IMR-90 (cell line): Measurements from ENCODE around the gene RAD51B. TPM values are rescaled to one million over a fixed set of nuclear protein-coding genes. Genes with fewer than 3 reads are reported as not detected.

Experiments used
- ATAC-seq: fragments of 200-7000 bp; cut with Tn5 transposase; 2 replicates; pipeline ENCODE4 v1.9.1; 2020; ENCODE audit warnings: low read depth, mild to moderate bottlenecking, moderate library complexity
- BruUV-seq: library from RNA; stranded (reverse); fragments of 400-500 nt; replicated peaks from 2 replicates; lab custom pipeline; 2021; lab: Mats Ljungman, UMichigan
- CTCF ChIA-PET: fragments of 300-600 bp; formaldehyde crosslinking; extraction: SDS; loops from one replicate; lab custom pipeline; 2021; ENCODE audit warnings: antibody characterized with exemption; lab: Yijun Ruan, JAX
- POLR2A ChIA-PET: fragments of 300-600 bp; sonication (Branson Sonifier 250); formaldehyde crosslinking; loops from one replicate; lab custom pipeline; 2022; ENCODE audit warnings: antibody characterized with exemption; ENCODE audit not compliant: unreplicated experiment; lab: Charles Lee
- DNase-seq: peaks from one replicate; pipeline ENCODE4 v3.0.0; 2013
- H2AFZ ChIP-seq: replicated peaks from 2 replicates; pipeline ENCODE3; 2013; ENCODE audit warnings: low read length, mild to moderate bottlenecking; ENCODE audit not compliant: poor library complexity
- H2AK5ac ChIP-seq: 2 replicates; pipeline ENCODE4 v1.6.1; 2013; ENCODE audit warnings: low read depth, low read length, inconsistent platforms
- H2AK9ac ChIP-seq: replicated peaks from 2 replicates; pipeline ENCODE3; 2013; ENCODE audit warnings: mild to moderate bottlenecking, low read depth, low read length, moderate library complexity; ENCODE audit not compliant: poor library complexity
- H2BK120ac ChIP-seq: 2 replicates; pipeline ENCODE4 v1.6.1; 2013; ENCODE audit warnings: low read depth, low read length, inconsistent platforms
- H2BK15ac ChIP-seq: 3 replicates; pipeline ENCODE4 v1.6.1; 2013; ENCODE audit warnings: low read depth, low read length, inconsistent platforms
- H2BK20ac ChIP-seq: 2 replicates; pipeline ENCODE4 v1.6.1; 2013; ENCODE audit warnings: low read depth, mild to moderate bottlenecking, inconsistent platforms, low read length, moderate library complexity
- H2BK5ac ChIP-seq: 2 replicates; pipeline ENCODE4 v1.6.1; 2013; ENCODE audit warnings: mild to moderate bottlenecking, low read depth, low read length, inconsistent platforms; ENCODE audit not compliant: poor library complexity, severe bottlenecking
- H3K14ac ChIP-seq: replicated peaks from 2 replicates; pipeline ENCODE4 v1.6.1; 2013; ENCODE audit warnings: low read depth, low read length, inconsistent platforms
- H3K18ac ChIP-seq: 2 replicates; pipeline ENCODE4 v1.6.1; 2013; ENCODE audit warnings: low read depth, low read length, control low read depth
- H3K23ac ChIP-seq: 2 replicates; pipeline ENCODE4 v1.6.1; 2013; ENCODE audit warnings: low read depth, low read length, inconsistent platforms
- H3K27ac ChIP-seq: 2 replicates; pipeline ENCODE4 v1.5.1; 2013; ENCODE audit warnings: mild to moderate bottlenecking, control low read depth, low read length; ENCODE audit not compliant: insufficient read depth
- H3K27me3 ChIP-seq: 2 replicates; pipeline ENCODE4 v1.6.1; 2013; ENCODE audit warnings: low read length; ENCODE audit not compliant: control insufficient read depth, insufficient read depth
- H3K36me3 ChIP-seq: 2 replicates; pipeline ENCODE4 v1.6.1; 2013; ENCODE audit warnings: low read length, mixed read lengths; ENCODE audit not compliant: control insufficient read depth, insufficient read depth
- H3K4ac ChIP-seq: 2 replicates; pipeline ENCODE4 v1.6.1; 2013; ENCODE audit warnings: low read depth, low read length, inconsistent platforms
- H3K4me1 ChIP-seq: 2 replicates; pipeline ENCODE4 v1.6.1; 2013; ENCODE audit warnings: low read length, mixed read lengths; ENCODE audit not compliant: control insufficient read depth, insufficient read depth
- H3K4me2 ChIP-seq: 2 replicates; pipeline ENCODE4 v1.6.1; 2013; ENCODE audit warnings: low read depth, mild to moderate bottlenecking, control low read depth, low read length, moderate library complexity
- H3K4me3 ChIP-seq: 2 replicates; pipeline ENCODE4 v1.5.1; 2013; ENCODE audit warnings: low read depth, mild to moderate bottlenecking, control low read depth, low read length, moderate library complexity; ENCODE audit not compliant: insufficient read depth
- H3K56ac ChIP-seq: 2 replicates; pipeline ENCODE4 v1.6.1; 2013; ENCODE audit warnings: low read length, inconsistent platforms; ENCODE audit not compliant: insufficient read depth; ENCODE audit errors: extremely low read depth
- H3K79me1 ChIP-seq, 2 experiments: 2 replicates each; pipeline ENCODE4 v1.6.1; 2013; ENCODE audit warnings: low read length in 2 of 2, inconsistent platforms in 1 of 2, low read depth in 1 of 2
- H3K9ac ChIP-seq: 2 replicates; pipeline ENCODE4 v1.6.1; 2013; ENCODE audit warnings: low read depth, low read length, control low read depth
- H3K9me1 ChIP-seq: 2 replicates; pipeline ENCODE4 v1.6.1; 2013; ENCODE audit warnings: low read length, inconsistent platforms; ENCODE audit not compliant: insufficient read depth
- H3K9me3 ChIP-seq: 2 replicates; pipeline ENCODE4 v1.6.1; 2013; ENCODE audit warnings: low read length; ENCODE audit not compliant: control insufficient read depth, insufficient read depth
- H4K20me1 ChIP-seq: 2 replicates; pipeline ENCODE4 v1.6.1; 2013; ENCODE audit warnings: low read length, inconsistent platforms; ENCODE audit not compliant: insufficient read depth
- H4K5ac ChIP-seq: 2 replicates; pipeline ENCODE4 v1.6.1; 2013; ENCODE audit warnings: mild to moderate bottlenecking, low read depth, low read length, control low read depth
- H4K8ac ChIP-seq, 2 experiments: 2 replicates each; pipeline ENCODE4 v1.6.1; 2013; ENCODE audit warnings: low read depth in 2 of 2, low read length in 2 of 2, control low read depth in 1 of 2, inconsistent platforms in 1 of 2
- H4K91ac ChIP-seq: 2 replicates; pipeline ENCODE4 v1.6.1; 2013; ENCODE audit warnings: low read depth, low read length, inconsistent platforms; ENCODE audit not compliant: insufficient read depth
- BHLHE40 ChIP-seq: fragments of 150-350 bp; IDR thresholded peaks from 2 replicates; pipeline ENCODE4 v1.6.1; 2016; ENCODE audit warnings: mild to moderate bottlenecking, low read depth, low read length
- CEBPB ChIP-seq: IDR thresholded peaks from 2 replicates; pipeline ENCODE4 v1.6.1; 2012; ENCODE audit warnings: low read depth, low read length, improper control_type of control experiment
- CHD1 ChIP-seq: IDR thresholded peaks from 2 replicates; pipeline ENCODE4 v1.6.1; 2012; ENCODE audit warnings: low read depth, low read length, improper control_type of control experiment
- FOS ChIP-seq: fragments of 150-350 bp; IDR thresholded peaks from 2 replicates; pipeline ENCODE4 v1.6.1; 2016; ENCODE audit warnings: low read depth, low read length
- MAFK ChIP-seq: IDR thresholded peaks from 2 replicates; pipeline ENCODE4 v1.6.1; 2012; ENCODE audit warnings: low read depth, low read length, improper control_type of control experiment
- MAZ ChIP-seq: IDR thresholded peaks from 2 replicates; pipeline ENCODE4 v1.6.1; 2012; ENCODE audit warnings: low read depth, mild to moderate bottlenecking, low read length, improper control_type of control experiment, moderate library complexity, borderline replicate concordance
- NFE2L2 ChIP-seq: fragments of 150-350 bp; IDR thresholded peaks from 2 replicates; pipeline ENCODE4 v1.6.1; 2016; ENCODE audit warnings: low read depth, mild to moderate bottlenecking, low read length
- POLR2A ChIP-seq: IDR thresholded peaks from 2 replicates; pipeline ENCODE4 v1.6.1; 2012; ENCODE audit warnings: mild to moderate bottlenecking, low read depth, low read length
- RAD21 ChIP-seq: IDR thresholded peaks from 2 replicates; pipeline ENCODE4 v1.6.1; 2012; ENCODE audit warnings: low read length, improper control_type of control experiment
- RCOR1 ChIP-seq: IDR thresholded peaks from 2 replicates; pipeline ENCODE4 v1.6.1; 2012; ENCODE audit warnings: mild to moderate bottlenecking, low read length, improper control_type of control experiment; ENCODE audit not compliant: insufficient replicate concordance
- SMC3 ChIP-seq: fragments of 150-350 bp; IDR thresholded peaks from 2 replicates; pipeline ENCODE4 v1.6.1; 2016; ENCODE audit warnings: low read depth, mild to moderate bottlenecking, antibody characterized with exemption, low read length, moderate library complexity
- USF2 ChIP-seq: fragments of 150-350 bp; IDR thresholded peaks from 2 replicates; pipeline ENCODE4 v1.6.1; 2017; ENCODE audit warnings: mild to moderate bottlenecking, antibody characterized with exemption, low read length, low read depth
- WGBS, 2 experiments: methylation state at CpG; one replicate each; pipeline versions ENCODE4 v1.1.5 to v1.1.7; 2013; ENCODE audit warnings: missing lambda C conversion rate in 2 of 2; ENCODE audit not compliant: insufficient read length in 1 of 2; ENCODE audit errors: extremely low coverage in 2 of 2; 5-methylcytosine and 5-hydroxymethylcytosine counted together
- dilution Hi-C: fragments of 300-500 bp; cut with HindIII; formaldehyde crosslinking; loops from one replicate; pipeline ENCODE4 v1.14.3; 2018; ENCODE audit warnings: low sequenced_read_pairs; ENCODE audit not compliant: unreplicated experiment
- in situ Hi-C: fragments of 300-500 bp; cut with MboI; formaldehyde crosslinking; loops from 3 replicates; pipeline ENCODE4 v1.14.3; 2019; ENCODE audit warnings: low sequenced_read_pairs, inconsistent platforms, mixed read lengths
- intact Hi-C: fragments of 100-400 bp; cut with micrococcal nuclease; formaldehyde crosslinking; loops from 2 replicates; pipeline ENCODE4 v1.10.0; 2022
- polyA plus RNA-seq, 3 experiments: library from polyadenylated mRNA; depleted of rRNA; stranded (reverse); fragments of >200 nt; gene quantifications; 2 replicates each; pipeline ENCODE4 v1.2.3, GENCODE V29; 2012; ENCODE audit warnings: low replicate concordance in 1 of 3
- total RNA-seq: library from RNA; depleted of rRNA; stranded (reverse); fragments of >200 nt; gene quantifications from 2 replicates; pipeline ENCODE4 v1.2.3, GENCODE V29; 2012
- TF ChIP-seq, protein P1 (sequence below): conservative IDR thresholded peaks from 2 replicates; pipeline ENCODE4 v1.5.1; 2012; ENCODE audit warnings: mild to moderate bottlenecking, low read depth, low read length, improper control_type of control experiment
- TF ChIP-seq, protein P2 (sequence below): fragments of 150-350 bp; IDR thresholded peaks from 2 replicates; pipeline ENCODE4 v1.6.1; 2016; ENCODE audit warnings: low read depth, mild to moderate bottlenecking, low read length, moderate library complexity, borderline replicate concordance

The RAD51B gene
- total and polyA plus RNA-seq, 2 of the 4 experiments (the other 2 are of a cell fraction) = 5.1 to 18.8 TPM

DNA sequence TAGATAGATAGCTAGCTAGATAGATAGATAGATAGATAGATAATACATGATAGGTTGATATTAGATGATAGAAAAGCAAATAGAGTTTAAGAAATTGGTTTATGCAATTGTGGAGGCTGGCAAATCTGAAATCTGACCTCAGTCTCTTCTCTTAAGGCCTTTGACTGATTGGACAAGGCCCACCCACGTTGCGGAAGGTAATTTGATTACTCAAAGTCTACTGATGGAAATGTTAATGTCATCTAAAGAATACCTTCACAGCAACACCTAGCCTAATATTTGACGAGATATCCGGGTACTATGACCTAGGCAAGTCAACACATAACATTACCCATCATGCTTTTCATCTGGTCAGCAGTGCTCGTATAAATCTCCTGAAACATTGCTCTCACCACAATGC, 782.9 kb downstream of the RAD51B start:
- in situ Hi-C loops (no loop called here), dilution Hi-C loops (no loop called here), intact Hi-C loops (no loop called here)
- POLR2A ChIA-PET = interaction anchor here (0.6 kb wide), 1 partner anchor 356 kb away, joined by 3 read pairs; no protein-coding TSS in a partner anchor
- DNase-seq (no peak), ATAC-seq (no peak)
- Histone ChIP-seq H3K4ac (no peak overlapping the region), H3K27ac (no peak overlapping the region), H4K20me1 (no peaks in the 10 kb centered on the region; the same call in 1 of the 2 replicates), H3K27me3 (no peaks in the 10 kb centered on the region), H2AFZ (no peak overlapping the region), H2AK5ac (0 out of 2 replicates have a peak overlapping the region, but pooled peaks have one; percentile 18), H3K4me1 (peaks cover 30% of the 10 kb centered on the region), H4K91ac (no peak overlapping the region), H3K23ac (no peak overlapping the region), H2BK20ac (no peak overlapping the region), H3K4me3 (no peak overlapping the region), H3K9ac (no peak overlapping the region), H3K4me2 (no peak overlapping the region), H2BK15ac (peak overlapping the region; percentile 57), H4K8ac (no peak overlapping the region), H3K9me3 (peaks cover 2% of the 10 kb centered on the region; the same call in 1 of the 2 replicates), H3K36me3 (no peaks in the 10 kb centered on the region), H4K5ac (no peak overlapping the region), H2BK120ac (no peak overlapping the region), H3K79me1 (peaks cover 0 to 4% of the 10 kb centered on the region in 2 experiments; a peak in 1 of 4 replicates), H3K14ac (no peak overlapping the region), H3K9me1 (peaks cover 26% of the 10 kb centered on the region), H2AK9ac (no peak overlapping the region), H3K56ac (no peak overlapping the region), H3K18ac (no peak overlapping the region), H2BK5ac (no peak overlapping the region)
- WGBS, 2 experiments = 100% methylated on average over 2 of the region's 5 CpGs; no CpG with 5 or more reads in 1 of the 2 experiments
- CTCF ChIA-PET = interaction anchor here (0.5 kb wide), 1 partner anchor 15 kb away, joined by 5 read pairs; no protein-coding TSS in a partner anchor
- BruUV-seq = no TSS peak
- TF ChIP-seq BHLHE40 (no peak), FOS (no peak), MAFK (no peak), CHD1 (no peak), RCOR1 (no peak), POLR2A (no peak), USF2 (no peak), RAD21 (no peak), NFE2L2 (no peak), CEBPB (no peak), MAZ (no peak), SMC3 (no peak)
- TF ChIP-seq, protein P1, sequence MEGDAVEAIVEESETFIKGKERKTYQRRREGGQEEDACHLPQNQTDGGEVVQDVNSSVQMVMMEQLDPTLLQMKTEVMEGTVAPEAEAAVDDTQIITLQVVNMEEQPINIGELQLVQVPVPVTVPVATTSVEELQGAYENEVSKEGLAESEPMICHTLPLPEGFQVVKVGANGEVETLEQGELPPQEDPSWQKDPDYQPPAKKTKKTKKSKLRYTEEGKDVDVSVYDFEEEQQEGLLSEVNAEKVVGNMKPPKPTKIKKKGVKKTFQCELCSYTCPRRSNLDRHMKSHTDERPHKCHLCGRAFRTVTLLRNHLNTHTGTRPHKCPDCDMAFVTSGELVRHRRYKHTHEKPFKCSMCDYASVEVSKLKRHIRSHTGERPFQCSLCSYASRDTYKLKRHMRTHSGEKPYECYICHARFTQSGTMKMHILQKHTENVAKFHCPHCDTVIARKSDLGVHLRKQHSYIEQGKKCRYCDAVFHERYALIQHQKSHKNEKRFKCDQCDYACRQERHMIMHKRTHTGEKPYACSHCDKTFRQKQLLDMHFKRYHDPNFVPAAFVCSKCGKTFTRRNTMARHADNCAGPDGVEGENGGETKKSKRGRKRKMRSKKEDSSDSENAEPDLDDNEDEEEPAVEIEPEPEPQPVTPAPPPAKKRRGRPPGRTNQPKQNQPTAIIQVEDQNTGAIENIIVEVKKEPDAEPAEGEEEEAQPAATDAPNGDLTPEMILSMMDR = no peak
- TF ChIP-seq, protein P2, sequence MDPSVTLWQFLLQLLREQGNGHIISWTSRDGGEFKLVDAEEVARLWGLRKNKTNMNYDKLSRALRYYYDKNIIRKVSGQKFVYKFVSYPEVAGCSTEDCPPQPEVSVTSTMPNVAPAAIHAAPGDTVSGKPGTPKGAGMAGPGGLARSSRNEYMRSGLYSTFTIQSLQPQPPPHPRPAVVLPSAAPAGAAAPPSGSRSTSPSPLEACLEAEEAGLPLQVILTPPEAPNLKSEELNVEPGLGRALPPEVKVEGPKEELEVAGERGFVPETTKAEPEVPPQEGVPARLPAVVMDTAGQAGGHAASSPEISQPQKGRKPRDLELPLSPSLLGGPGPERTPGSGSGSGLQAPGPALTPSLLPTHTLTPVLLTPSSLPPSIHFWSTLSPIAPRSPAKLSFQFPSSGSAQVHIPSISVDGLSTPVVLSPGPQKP = no peak
